IMR-90 (cell line): ENCODE measurements around the gene ETV6. TPM values are rescaled to one million over a fixed set of nuclear protein-coding genes. Genes with fewer than 3 reads are reported as not detected.

Experiments
- ATAC-seq: fragments of 200-7000 bp; cut with Tn5 transposase; 2 replicates; pipeline ENCODE4 v1.9.1; 2020; ENCODE audit warnings: low read depth, mild to moderate bottlenecking, moderate library complexity
- BruUV-seq: library from RNA; stranded (reverse); fragments of 400-500 nt; replicated peaks from 2 replicates; lab custom pipeline; 2021; lab: Mats Ljungman, UMichigan
- CTCF ChIA-PET: fragments of 300-600 bp; formaldehyde crosslinking; extraction: SDS; loops from one replicate; lab custom pipeline; 2021; ENCODE audit warnings: antibody characterized with exemption; lab: Yijun Ruan, JAX
- POLR2A ChIA-PET: fragments of 300-600 bp; sonication (Branson Sonifier 250); formaldehyde crosslinking; loops from one replicate; lab custom pipeline; 2022; ENCODE audit warnings: antibody characterized with exemption; ENCODE audit not compliant: unreplicated experiment; lab: Charles Lee
- DNase-seq: peaks from one replicate; pipeline ENCODE4 v3.0.0; 2013
- H2AFZ ChIP-seq: replicated peaks from 2 replicates; pipeline ENCODE3; 2013; ENCODE audit warnings: low read length, mild to moderate bottlenecking; ENCODE audit not compliant: poor library complexity
- H2AK5ac ChIP-seq: 2 replicates; pipeline ENCODE4 v1.6.1; 2013; ENCODE audit warnings: low read depth, low read length, inconsistent platforms
- H2AK9ac ChIP-seq: replicated peaks from 2 replicates; pipeline ENCODE3; 2013; ENCODE audit warnings: mild to moderate bottlenecking, low read depth, low read length, moderate library complexity; ENCODE audit not compliant: poor library complexity
- H2BK120ac ChIP-seq: 2 replicates; pipeline ENCODE4 v1.6.1; 2013; ENCODE audit warnings: low read depth, low read length, inconsistent platforms
- H2BK15ac ChIP-seq: 3 replicates; pipeline ENCODE4 v1.6.1; 2013; ENCODE audit warnings: low read depth, low read length, inconsistent platforms
- H2BK20ac ChIP-seq: 2 replicates; pipeline ENCODE4 v1.6.1; 2013; ENCODE audit warnings: low read depth, mild to moderate bottlenecking, inconsistent platforms, low read length, moderate library complexity
- H2BK5ac ChIP-seq: 2 replicates; pipeline ENCODE4 v1.6.1; 2013; ENCODE audit warnings: mild to moderate bottlenecking, low read depth, low read length, inconsistent platforms; ENCODE audit not compliant: poor library complexity, severe bottlenecking
- H3K14ac ChIP-seq: replicated peaks from 2 replicates; pipeline ENCODE4 v1.6.1; 2013; ENCODE audit warnings: low read depth, low read length, inconsistent platforms
- H3K18ac ChIP-seq: 2 replicates; pipeline ENCODE4 v1.6.1; 2013; ENCODE audit warnings: low read depth, low read length, control low read depth
- H3K23ac ChIP-seq: 2 replicates; pipeline ENCODE4 v1.6.1; 2013; ENCODE audit warnings: low read depth, low read length, inconsistent platforms
- H3K27ac ChIP-seq: 2 replicates; pipeline ENCODE4 v1.5.1; 2013; ENCODE audit warnings: mild to moderate bottlenecking, control low read depth, low read length; ENCODE audit not compliant: insufficient read depth
- H3K27me3 ChIP-seq: 2 replicates; pipeline ENCODE4 v1.6.1; 2013; ENCODE audit warnings: low read length; ENCODE audit not compliant: control insufficient read depth, insufficient read depth
- H3K36me3 ChIP-seq: 2 replicates; pipeline ENCODE4 v1.6.1; 2013; ENCODE audit warnings: low read length, mixed read lengths; ENCODE audit not compliant: control insufficient read depth, insufficient read depth
- H3K4ac ChIP-seq: 2 replicates; pipeline ENCODE4 v1.6.1; 2013; ENCODE audit warnings: low read depth, low read length, inconsistent platforms
- H3K4me1 ChIP-seq: 2 replicates; pipeline ENCODE4 v1.6.1; 2013; ENCODE audit warnings: low read length, mixed read lengths; ENCODE audit not compliant: control insufficient read depth, insufficient read depth
- H3K4me2 ChIP-seq: 2 replicates; pipeline ENCODE4 v1.6.1; 2013; ENCODE audit warnings: low read depth, mild to moderate bottlenecking, control low read depth, low read length, moderate library complexity
- H3K4me3 ChIP-seq: 2 replicates; pipeline ENCODE4 v1.5.1; 2013; ENCODE audit warnings: low read depth, mild to moderate bottlenecking, control low read depth, low read length, moderate library complexity; ENCODE audit not compliant: insufficient read depth
- H3K56ac ChIP-seq: 2 replicates; pipeline ENCODE4 v1.6.1; 2013; ENCODE audit warnings: low read length, inconsistent platforms; ENCODE audit not compliant: insufficient read depth; ENCODE audit errors: extremely low read depth
- H3K79me1 ChIP-seq, 2 experiments: 2 replicates each; pipeline ENCODE4 v1.6.1; 2013; ENCODE audit warnings: low read length in 2 of 2, inconsistent platforms in 1 of 2, low read depth in 1 of 2
- H3K9ac ChIP-seq: 2 replicates; pipeline ENCODE4 v1.6.1; 2013; ENCODE audit warnings: low read depth, low read length, control low read depth
- H3K9me1 ChIP-seq: 2 replicates; pipeline ENCODE4 v1.6.1; 2013; ENCODE audit warnings: low read length, inconsistent platforms; ENCODE audit not compliant: insufficient read depth
- H3K9me3 ChIP-seq: 2 replicates; pipeline ENCODE4 v1.6.1; 2013; ENCODE audit warnings: low read length; ENCODE audit not compliant: control insufficient read depth, insufficient read depth
- H4K20me1 ChIP-seq: 2 replicates; pipeline ENCODE4 v1.6.1; 2013; ENCODE audit warnings: low read length, inconsistent platforms; ENCODE audit not compliant: insufficient read depth
- H4K5ac ChIP-seq: 2 replicates; pipeline ENCODE4 v1.6.1; 2013; ENCODE audit warnings: mild to moderate bottlenecking, low read depth, low read length, control low read depth
- H4K8ac ChIP-seq, 2 experiments: 2 replicates each; pipeline ENCODE4 v1.6.1; 2013; ENCODE audit warnings: low read depth in 2 of 2, low read length in 2 of 2, control low read depth in 1 of 2, inconsistent platforms in 1 of 2
- H4K91ac ChIP-seq: 2 replicates; pipeline ENCODE4 v1.6.1; 2013; ENCODE audit warnings: low read depth, low read length, inconsistent platforms; ENCODE audit not compliant: insufficient read depth
- BHLHE40 ChIP-seq: fragments of 150-350 bp; IDR thresholded peaks from 2 replicates; pipeline ENCODE4 v1.6.1; 2016; ENCODE audit warnings: mild to moderate bottlenecking, low read depth, low read length
- CEBPB ChIP-seq: IDR thresholded peaks from 2 replicates; pipeline ENCODE4 v1.6.1; 2012; ENCODE audit warnings: low read depth, low read length, improper control_type of control experiment
- CHD1 ChIP-seq: IDR thresholded peaks from 2 replicates; pipeline ENCODE4 v1.6.1; 2012; ENCODE audit warnings: low read depth, low read length, improper control_type of control experiment
- CTCF ChIP-seq: conservative IDR thresholded peaks from 2 replicates; pipeline ENCODE4 v1.5.1; 2012; ENCODE audit warnings: mild to moderate bottlenecking, low read depth, low read length, improper control_type of control experiment
- FOS ChIP-seq: fragments of 150-350 bp; IDR thresholded peaks from 2 replicates; pipeline ENCODE4 v1.6.1; 2016; ENCODE audit warnings: low read depth, low read length
- MAFK ChIP-seq: IDR thresholded peaks from 2 replicates; pipeline ENCODE4 v1.6.1; 2012; ENCODE audit warnings: low read depth, low read length, improper control_type of control experiment
- MAZ ChIP-seq: IDR thresholded peaks from 2 replicates; pipeline ENCODE4 v1.6.1; 2012; ENCODE audit warnings: low read depth, mild to moderate bottlenecking, low read length, improper control_type of control experiment, moderate library complexity, borderline replicate concordance
- MXI1 ChIP-seq: IDR thresholded peaks from 2 replicates; pipeline ENCODE4 v1.6.1; 2012; ENCODE audit warnings: low read depth, mild to moderate bottlenecking, low read length, moderate library complexity, borderline replicate concordance
- NFE2L2 ChIP-seq: fragments of 150-350 bp; IDR thresholded peaks from 2 replicates; pipeline ENCODE4 v1.6.1; 2016; ENCODE audit warnings: low read depth, mild to moderate bottlenecking, low read length
- POLR2A ChIP-seq: IDR thresholded peaks from 2 replicates; pipeline ENCODE4 v1.6.1; 2012; ENCODE audit warnings: mild to moderate bottlenecking, low read depth, low read length
- RAD21 ChIP-seq: IDR thresholded peaks from 2 replicates; pipeline ENCODE4 v1.6.1; 2012; ENCODE audit warnings: low read length, improper control_type of control experiment
- RCOR1 ChIP-seq: IDR thresholded peaks from 2 replicates; pipeline ENCODE4 v1.6.1; 2012; ENCODE audit warnings: mild to moderate bottlenecking, low read length, improper control_type of control experiment; ENCODE audit not compliant: insufficient replicate concordance
- RFX5 ChIP-seq: IDR thresholded peaks from 2 replicates; pipeline ENCODE4 v1.8.0; 2012; ENCODE audit warnings: low read depth, mild to moderate bottlenecking, low read length, moderate library complexity
- SMC3 ChIP-seq: fragments of 150-350 bp; IDR thresholded peaks from 2 replicates; pipeline ENCODE4 v1.6.1; 2016; ENCODE audit warnings: low read depth, mild to moderate bottlenecking, antibody characterized with exemption, low read length, moderate library complexity
- WGBS, 2 experiments: methylation state at CpG; one replicate each; pipeline versions ENCODE4 v1.1.5 to v1.1.7; 2013; ENCODE audit warnings: missing lambda C conversion rate in 2 of 2; ENCODE audit not compliant: insufficient read length in 1 of 2; ENCODE audit errors: extremely low coverage in 2 of 2; 5-methylcytosine and 5-hydroxymethylcytosine counted together
- dilution Hi-C: fragments of 300-500 bp; cut with HindIII; formaldehyde crosslinking; loops from one replicate; pipeline ENCODE4 v1.14.3; 2018; ENCODE audit warnings: low sequenced_read_pairs; ENCODE audit not compliant: unreplicated experiment
- in situ Hi-C: fragments of 300-500 bp; cut with MboI; formaldehyde crosslinking; loops from 3 replicates; pipeline ENCODE4 v1.14.3; 2019; ENCODE audit warnings: low sequenced_read_pairs, inconsistent platforms, mixed read lengths
- intact Hi-C: fragments of 100-400 bp; cut with micrococcal nuclease; formaldehyde crosslinking; loops from 2 replicates; pipeline ENCODE4 v1.10.0; 2022
- polyA plus RNA-seq, 3 experiments: library from polyadenylated mRNA; depleted of rRNA; stranded (reverse); fragments of >200 nt; gene quantifications; 2 replicates each; pipeline ENCODE4 v1.2.3, GENCODE V29; 2012; ENCODE audit warnings: low replicate concordance in 1 of 3
- total RNA-seq: library from RNA; depleted of rRNA; stranded (reverse); fragments of >200 nt; gene quantifications from 2 replicates; pipeline ENCODE4 v1.2.3, GENCODE V29; 2012
- TF ChIP-seq, protein P1 (sequence below): fragments of 150-350 bp; IDR thresholded peaks from 2 replicates; pipeline ENCODE4 v1.6.1; 2017; ENCODE audit warnings: mild to moderate bottlenecking, antibody characterized with exemption, low read length, low read depth
- TF ChIP-seq, protein P2 (sequence below): fragments of 150-350 bp; IDR thresholded peaks from 2 replicates; pipeline ENCODE4 v1.6.1; 2016; ENCODE audit warnings: low read depth, mild to moderate bottlenecking, low read length, moderate library complexity, borderline replicate concordance

Gene ETV6
- total and polyA plus RNA-seq, 2 of the 4 experiments (the other 2 are of a cell fraction), result 8.4 to 9.9 TPM

- Histone ChIP-seq H2BK120ac (no peak overlapping the region), H2AK9ac (no peak overlapping the region), H3K4me3 (no peak overlapping the region), H3K23ac (no peak overlapping the region), H3K4ac (no peak overlapping the region), H3K18ac (no peak overlapping the region), H3K14ac (no peak overlapping the region), H3K27me3 (no peaks in the 10 kb centered on the region), H4K91ac (no peak overlapping the region), H3K27ac (no peak overlapping the region), H4K5ac (no peak overlapping the region), H4K20me1 (no peaks in the 10 kb centered on the region; the same call in 1 of the 2 replicates), H2AFZ (no peak overlapping the region), H3K79me1 (peaks cover 13 to 36% of the 10 kb centered on the region in 2 experiments), H3K56ac (no peak overlapping the region), H3K36me3 (peaks cover 29% of the 10 kb centered on the region), H3K9me1 (peaks cover 4% of the 10 kb centered on the region; the same call in 1 of the 2 replicates), H2AK5ac (no peak overlapping the region), H3K9ac (no peak overlapping the region), H4K8ac (no peak overlapping the region), H2BK15ac (no peak overlapping the region), H3K4me1 (no peaks in the 10 kb centered on the region), H2BK5ac (no peak overlapping the region), H3K4me2 (no peak overlapping the region), H2BK20ac (no peak overlapping the region), H3K9me3 (peaks cover 3% of the 10 kb centered on the region; the same call in 1 of the 2 replicates)
- CTCF ChIA-PET, result no interaction called here
- 100% methylated on average over 1 of the region's 8 CpGs; no CpG with 5 or more reads in 1 of the 2 experiments for WGBS, 2 experiments
- in situ Hi-C loops, result no loop called here
- DNase-seq, result no peak
- no peak for ATAC-seq
- dilution Hi-C loops, result no loop called here
- intact Hi-C loops, result no loop called here
- BruUV-seq, result no TSS peak
- TF ChIP-seq, protein P1, sequence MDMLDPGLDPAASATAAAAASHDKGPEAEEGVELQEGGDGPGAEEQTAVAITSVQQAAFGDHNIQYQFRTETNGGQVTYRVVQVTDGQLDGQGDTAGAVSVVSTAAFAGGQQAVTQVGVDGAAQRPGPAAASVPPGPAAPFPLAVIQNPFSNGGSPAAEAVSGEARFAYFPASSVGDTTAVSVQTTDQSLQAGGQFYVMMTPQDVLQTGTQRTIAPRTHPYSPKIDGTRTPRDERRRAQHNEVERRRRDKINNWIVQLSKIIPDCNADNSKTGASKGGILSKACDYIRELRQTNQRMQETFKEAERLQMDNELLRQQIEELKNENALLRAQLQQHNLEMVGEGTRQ, result no peak
- TF ChIP-seq MAFK (no peak), RCOR1 (no peak), RAD21 (no peak), FOS (no peak), CHD1 (no peak), SMC3 (no peak), MAZ (no peak), BHLHE40 (no peak), CEBPB (no peak), POLR2A (no peak), MXI1 (no peak), CTCF (no peak), RFX5 (no peak), NFE2L2 (no peak)
- TF ChIP-seq, protein P2, sequence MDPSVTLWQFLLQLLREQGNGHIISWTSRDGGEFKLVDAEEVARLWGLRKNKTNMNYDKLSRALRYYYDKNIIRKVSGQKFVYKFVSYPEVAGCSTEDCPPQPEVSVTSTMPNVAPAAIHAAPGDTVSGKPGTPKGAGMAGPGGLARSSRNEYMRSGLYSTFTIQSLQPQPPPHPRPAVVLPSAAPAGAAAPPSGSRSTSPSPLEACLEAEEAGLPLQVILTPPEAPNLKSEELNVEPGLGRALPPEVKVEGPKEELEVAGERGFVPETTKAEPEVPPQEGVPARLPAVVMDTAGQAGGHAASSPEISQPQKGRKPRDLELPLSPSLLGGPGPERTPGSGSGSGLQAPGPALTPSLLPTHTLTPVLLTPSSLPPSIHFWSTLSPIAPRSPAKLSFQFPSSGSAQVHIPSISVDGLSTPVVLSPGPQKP, result no peak
- POLR2A ChIA-PET, result no interaction called here
These were observed 220.6 kb downstream of the ETV6 start for GRCh38 chr12:11870041-11870451.
